Middle frontal gyrus (tissue), 1 donor: ENCODE measurements around the gene SOHLH2.

Experiments
- DNase-seq: peaks from one replicate; pipeline ENCODE4 v3.0.0-alpha.2; 2015; ENCODE audit warnings: low spot score; ENCODE audit errors: extremely low spot score

The SOHLH2 gene

DNA sequence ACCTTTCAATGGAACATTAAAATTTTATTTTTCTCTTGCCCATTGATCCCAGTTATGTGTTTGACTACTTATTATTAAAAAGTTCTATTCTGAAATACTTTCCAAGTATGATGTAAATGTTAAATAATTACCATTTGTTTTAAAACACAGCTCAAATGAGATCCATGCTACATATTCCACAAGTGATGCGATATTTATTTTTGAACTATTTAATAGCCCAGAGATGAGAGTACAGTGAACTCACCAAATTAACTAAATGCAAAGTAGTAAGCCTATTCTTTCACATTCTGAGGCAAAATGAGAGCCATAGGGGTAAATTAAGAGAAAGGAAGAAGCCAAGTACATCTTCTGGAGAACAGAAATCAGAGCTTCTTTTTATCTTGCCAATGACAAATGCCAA, 82.0 kb downstream of the SOHLH2 start:
- no peak for DNase-seq

DNA sequence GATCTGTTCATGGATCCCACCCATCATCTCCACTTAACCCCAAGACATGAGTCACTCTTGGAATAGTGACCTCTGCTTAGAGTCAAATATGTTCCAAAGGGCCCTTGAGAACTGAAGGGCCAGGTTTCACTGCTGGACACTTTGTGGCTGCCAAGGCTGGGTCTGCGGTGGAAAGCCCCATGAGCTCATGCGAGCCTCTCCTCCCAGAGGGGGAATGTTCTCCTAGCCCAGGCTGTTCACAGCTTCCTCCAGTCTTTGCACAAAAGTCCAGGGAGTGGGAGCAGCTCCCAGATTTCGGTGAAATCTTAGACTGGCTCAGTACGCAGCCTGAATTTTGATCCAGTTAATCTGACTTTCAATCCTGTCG, 82.4 kb downstream of the SOHLH2 start:
- DNase-seq = no peak

DNA sequence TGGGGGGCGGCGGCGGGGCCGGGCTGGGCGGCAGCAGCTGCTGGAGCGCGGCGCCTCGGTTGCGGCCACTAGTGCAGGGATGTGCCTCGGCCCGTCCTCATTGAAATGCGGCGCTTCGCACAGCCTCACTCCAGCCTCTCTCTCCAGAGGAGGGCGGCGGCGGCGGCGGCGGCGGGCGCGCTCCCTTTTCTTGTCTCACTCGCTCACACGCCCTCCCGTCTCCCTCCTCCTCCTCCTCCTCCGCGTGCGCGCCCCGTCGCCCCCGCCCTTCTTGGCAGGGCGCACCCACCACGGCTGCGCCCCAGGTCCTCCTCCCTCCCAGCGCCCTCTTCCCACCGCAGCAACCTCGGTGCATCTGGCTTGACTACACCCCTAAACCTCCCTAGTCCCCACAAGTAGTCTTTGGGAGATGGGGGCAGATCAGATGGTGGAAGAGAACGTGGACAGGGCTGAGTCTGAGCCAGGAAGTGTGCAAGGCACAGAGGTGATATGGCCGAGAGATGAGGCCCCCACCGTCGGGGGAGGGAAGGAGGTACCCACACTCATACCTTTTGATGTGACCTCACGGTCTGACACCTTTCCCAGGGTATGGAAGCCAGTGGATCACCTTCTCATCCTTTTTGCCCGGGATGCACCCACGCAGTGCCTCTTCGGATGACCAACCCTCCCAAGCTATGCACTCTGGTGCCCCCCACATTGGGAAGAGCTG, 83.0 kb downstream of the SOHLH2 start, which contains the start of gene DCLK1:
TSS of gene DCLK1 (minus strand) at position 161 of the 709 bp plus-strand sequence.
- DNase-seq = no peak

DNA sequence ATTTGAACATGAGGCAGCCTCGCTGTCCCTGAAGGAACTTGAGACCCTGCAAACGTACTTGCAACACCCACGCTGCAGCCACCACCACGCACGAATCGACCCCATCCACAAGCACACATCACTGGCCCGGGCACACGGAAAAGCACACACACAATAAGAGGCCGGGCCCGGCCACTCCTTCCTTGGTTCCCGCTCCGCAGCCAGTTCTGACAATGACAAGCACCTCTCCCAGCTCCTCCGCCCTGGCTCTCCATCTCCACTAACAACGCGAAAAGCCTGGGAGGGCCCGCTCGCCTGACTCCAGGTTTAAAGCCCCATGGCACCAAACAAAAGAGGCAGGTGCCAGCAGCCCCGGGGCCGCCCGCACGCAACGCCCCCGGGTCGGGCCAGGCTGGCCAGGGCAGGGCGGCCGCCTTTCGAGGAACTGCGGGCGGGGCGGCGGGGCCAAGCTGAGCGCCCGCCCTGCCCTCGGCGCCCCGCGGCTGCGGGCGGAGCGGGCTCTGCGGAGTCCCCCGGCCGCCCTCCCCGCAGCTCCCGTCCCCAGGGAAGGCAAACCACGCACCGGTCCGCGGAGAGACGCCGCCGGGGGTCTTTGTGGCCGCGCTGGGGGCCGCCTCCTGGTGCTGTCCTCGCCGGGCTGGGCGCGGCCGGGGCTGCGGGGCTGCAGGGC, 83.7 kb downstream of the SOHLH2 start:
- no peak for DNase-seq

DNA sequence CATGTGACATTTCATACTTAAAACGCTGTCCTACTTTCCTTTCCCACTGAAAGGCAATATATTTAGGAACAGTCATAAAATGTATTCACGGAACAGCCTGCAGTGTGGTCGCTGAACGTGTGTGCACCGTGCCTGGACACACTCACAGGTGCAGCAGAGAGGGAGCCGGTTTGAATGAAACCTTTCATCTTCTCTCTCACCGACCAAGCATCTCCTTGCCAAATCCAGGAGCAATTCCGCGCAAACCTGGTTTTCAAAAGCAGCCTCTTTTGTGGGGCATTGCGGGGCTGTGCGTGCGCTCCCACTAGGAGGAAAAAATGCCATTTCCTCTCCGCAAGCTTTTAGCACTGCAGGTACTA, 84.2 kb downstream of the SOHLH2 start:
- no peak for DNase-seq

DNA sequence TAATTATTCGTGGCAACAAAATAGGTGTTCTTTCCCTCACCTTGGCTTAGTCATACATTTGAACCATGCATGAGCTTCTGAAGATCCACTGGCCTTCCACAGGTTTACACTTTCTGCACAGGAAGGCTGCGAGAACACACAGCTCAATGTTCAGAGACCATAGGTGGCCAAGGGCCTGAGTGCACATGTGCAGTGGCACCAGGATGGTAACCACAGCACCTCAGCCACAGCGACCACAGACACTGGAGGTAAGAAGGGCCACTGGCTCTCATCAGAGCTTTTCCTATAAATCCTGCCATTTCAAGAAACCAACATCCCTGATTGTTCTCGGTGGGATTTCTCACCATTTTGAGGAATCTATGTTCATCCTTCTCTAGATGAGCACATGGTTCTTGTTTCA, 84.8 kb downstream of the SOHLH2 start:
- DNase-seq = no peak

DNA sequence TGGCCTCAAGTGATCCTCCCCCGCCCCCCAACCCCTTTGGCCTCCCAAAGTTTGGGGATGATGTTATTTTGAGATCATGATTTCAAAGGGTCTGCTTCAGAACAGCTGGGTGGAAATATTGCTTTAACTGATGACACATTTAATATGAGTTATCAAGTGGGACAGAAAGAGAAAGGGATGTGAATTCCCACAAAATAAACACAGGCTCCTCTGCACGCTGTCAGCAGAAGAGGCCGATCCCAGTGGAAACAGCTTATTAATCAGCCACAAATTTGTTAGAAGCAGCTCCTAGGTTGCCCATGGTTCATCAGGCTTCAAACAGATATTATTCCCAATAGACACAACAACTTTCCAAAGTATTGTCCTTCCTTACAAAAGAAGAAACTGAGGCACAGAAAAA, 87.9 kb downstream of the SOHLH2 start:
- no peak for DNase-seq

DNA sequence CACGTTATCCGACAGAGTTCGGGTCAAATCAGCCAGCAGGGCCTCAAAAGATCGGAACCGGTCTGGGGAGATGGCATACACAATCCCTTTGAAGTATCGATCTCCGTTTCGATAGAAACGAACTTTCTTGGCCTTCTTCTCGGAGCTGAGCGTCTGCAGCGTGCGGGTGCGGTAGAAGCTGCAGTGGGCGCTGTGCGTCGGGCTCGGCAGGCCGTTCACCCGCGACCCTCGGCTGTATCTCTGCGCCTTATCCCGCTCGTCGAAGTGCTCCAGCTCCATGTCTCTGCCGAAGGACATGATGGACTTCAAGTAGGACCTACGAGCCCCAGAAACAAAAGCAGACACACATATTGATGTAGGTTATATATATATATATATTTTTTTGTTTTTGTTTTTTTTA, 88.5 kb downstream of the SOHLH2 start:
- DNase-seq = no peak

DNA sequence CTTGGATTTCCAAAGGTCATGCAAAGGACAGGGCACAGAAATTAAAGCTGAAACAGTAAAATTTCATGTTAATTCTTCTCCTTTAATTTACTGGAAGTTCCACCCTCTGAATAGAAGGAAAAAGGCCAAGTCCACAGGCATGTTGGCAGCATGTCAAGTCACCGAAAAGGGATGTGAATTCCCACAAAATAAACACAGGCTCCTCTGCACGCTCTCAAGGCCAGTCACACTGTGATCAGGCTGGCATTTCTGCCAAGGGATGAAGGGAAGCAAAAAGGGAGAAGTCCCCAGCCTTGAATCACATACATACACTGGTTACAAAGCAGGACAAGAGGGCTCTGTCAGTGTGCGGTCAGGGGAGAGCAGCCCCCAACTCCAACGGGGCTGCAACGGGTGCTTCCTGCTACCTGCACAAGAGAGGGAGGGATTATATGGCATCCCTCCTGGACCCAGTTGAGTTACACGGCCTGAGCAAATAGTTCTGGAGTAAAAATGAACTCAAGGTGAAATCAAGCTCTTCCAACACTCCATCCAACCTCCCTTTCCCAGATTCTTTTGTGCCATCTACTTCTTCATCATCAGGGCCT, 90.0 kb downstream of the SOHLH2 start:
- DNase-seq = no peak
